22Rv1 (cell line): ENCODE results near the gene MAP2K7.
A peak's percentile ranks its signal among the peaks of the same experiment; 100 is the strongest.

Experiments
- H3K27ac ChIP-seq: fragments of 450-650 bp; 2 replicates; pipeline ENCODE4 v1.5.1; 2017
- CTCF ChIP-seq: fragments of 450-650 bp; IDR thresholded peaks from 2 replicates; pipeline ENCODE4 v1.5.1; 2017; ENCODE audit warnings: mild to moderate bottlenecking
- ZFX ChIP-seq: fragments of 450-650 bp; IDR thresholded peaks from 2 replicates; pipeline ENCODE4 v1.6.1; 2017; ENCODE audit warnings: antibody characterized with exemption, borderline replicate concordance

Gene MAP2K7

DNA sequence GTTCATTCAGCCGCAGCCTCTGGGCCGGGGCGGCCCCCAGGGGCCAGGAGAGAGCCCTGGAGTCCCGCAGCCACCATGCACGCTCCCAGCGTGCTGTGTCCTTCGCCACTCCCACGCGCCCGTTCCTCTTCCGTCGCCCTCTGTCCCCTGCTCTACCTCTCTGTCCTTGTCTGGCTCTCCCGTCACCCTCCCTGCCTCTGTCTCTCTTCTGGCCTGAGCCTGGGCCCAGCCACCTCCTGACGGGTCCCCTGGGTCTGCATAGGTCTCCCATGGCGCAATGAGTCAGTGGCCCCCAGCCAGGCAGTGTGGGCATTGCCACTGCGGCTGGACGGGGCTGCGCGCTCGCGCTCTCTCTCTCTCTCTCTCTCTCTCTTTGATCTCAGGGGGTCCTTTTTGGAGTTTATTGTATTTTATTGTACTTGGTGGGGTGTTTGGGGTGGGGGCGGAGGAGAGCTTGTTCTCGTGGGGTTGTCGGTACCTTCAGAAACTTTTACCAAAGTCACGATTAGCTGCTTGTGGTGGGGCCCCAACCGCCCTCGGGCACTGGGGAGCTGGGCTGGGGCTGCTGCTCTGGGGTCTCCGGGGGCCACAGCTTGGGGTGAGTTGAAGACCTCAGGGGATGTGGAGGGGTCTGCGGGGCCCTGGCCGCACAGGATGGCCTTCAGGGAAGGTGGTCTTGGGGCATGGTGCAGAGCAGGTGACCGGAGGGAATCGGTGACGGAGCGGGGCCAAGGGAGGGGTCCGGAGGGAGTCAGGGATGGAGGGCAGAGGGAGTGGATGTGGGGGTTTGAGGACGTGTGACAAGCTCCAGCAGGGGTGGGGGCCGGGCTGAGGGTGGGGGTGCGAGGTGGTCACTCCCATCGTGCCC lies 9.3 kb downstream of the MAP2K7 start:
- peak overlapping the region; percentile 97; the same call in 1 of the 2 replicates for H3K27ac ChIP-seq
- TF ChIP-seq ZFX (no peak), CTCF (no peak)

DNA sequence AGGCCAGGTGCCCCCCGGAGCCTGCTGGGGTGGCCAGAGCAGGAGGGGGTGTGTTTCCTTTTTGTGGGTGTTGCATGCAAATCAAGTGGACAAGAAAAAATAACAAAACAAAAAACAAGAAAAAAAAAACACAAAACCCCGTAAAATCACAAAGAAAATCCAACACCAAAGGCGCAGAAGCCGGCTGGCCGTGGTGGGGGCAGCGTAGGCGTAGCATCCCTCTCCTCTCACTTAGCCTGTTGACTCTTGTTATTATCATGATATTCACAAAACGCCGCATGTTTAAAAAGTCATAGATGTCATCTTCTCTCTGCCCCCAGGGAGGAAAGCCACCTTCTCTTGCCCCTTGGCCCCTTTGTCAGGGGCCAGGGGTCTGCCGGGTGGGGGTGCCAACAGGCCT lies 10.0 kb downstream of the MAP2K7 start:
- TF ChIP-seq CTCF (no peak), ZFX (no peak)
- H3K27ac ChIP-seq: peak overlapping the region; percentile 97

DNA sequence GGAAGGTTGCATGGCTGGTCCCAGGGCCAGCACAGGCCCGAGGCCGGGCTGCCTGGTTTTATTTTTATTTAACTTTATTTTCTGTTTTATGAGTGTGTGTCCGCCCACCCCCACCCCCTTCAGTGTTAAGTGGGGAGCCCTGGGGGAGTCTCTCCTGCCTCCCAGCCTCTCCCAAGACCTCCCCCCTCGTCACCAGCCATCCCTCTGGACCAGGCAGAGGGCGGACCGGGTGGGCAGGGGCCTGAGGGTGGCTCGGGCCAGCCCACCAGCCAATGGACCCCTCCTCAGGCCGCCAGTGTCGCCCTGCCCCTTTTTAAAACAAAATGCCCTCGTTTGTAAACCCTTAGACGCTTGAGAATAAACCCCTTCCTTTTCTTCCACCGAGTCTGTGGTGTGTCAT lies 10.4 kb downstream of the MAP2K7 start:
- peak overlapping the region; percentile 97 for H3K27ac ChIP-seq
- no peak for TF ChIP-seq CTCF
- TF ChIP-seq ZFX: no peak

DNA sequence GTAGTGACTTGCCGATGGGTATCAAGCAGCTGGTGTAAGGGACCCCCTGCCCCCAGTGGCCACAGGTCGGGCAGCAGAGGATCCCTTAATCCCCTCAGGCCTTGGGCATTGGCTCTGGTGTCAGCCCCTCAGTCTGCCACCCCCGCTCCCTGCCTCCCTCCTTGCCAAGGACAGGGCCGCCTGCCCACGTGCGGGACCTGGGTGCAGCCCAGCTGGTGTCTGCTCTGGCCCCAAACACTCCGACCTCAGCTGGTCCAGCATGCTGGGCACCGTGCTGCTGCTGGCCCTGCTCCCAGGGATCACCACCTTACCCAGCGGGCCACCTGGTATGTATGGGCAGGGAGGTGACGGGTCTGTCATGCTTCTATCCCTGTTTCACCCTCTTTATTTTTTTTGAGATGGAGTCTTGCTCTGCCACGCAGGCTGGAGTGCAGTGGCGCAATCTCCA lies 10.9 kb downstream of the MAP2K7 start, which contains the start of gene TGFBR3L:
TGFBR3L (plus strand) TSS at position 233 of the 448 bp plus-strand sequence.
- TF ChIP-seq ZFX: no peak
- no peak for TF ChIP-seq CTCF

GRCh38 chr19:7915250-7916102 lies 11.8 kb downstream of the MAP2K7 start:
- peak overlapping the region; percentile 97 for H3K27ac ChIP-seq
- TF ChIP-seq ZFX: no peak
- TF ChIP-seq CTCF: no peak

More for the DNA sequence above, 10.9 kb downstream of the MAP2K7 start, which contains the start of gene TGFBR3L:
- H3K27ac ChIP-seq: peak within 1 kb of the TSS; percentile 97

DNA sequence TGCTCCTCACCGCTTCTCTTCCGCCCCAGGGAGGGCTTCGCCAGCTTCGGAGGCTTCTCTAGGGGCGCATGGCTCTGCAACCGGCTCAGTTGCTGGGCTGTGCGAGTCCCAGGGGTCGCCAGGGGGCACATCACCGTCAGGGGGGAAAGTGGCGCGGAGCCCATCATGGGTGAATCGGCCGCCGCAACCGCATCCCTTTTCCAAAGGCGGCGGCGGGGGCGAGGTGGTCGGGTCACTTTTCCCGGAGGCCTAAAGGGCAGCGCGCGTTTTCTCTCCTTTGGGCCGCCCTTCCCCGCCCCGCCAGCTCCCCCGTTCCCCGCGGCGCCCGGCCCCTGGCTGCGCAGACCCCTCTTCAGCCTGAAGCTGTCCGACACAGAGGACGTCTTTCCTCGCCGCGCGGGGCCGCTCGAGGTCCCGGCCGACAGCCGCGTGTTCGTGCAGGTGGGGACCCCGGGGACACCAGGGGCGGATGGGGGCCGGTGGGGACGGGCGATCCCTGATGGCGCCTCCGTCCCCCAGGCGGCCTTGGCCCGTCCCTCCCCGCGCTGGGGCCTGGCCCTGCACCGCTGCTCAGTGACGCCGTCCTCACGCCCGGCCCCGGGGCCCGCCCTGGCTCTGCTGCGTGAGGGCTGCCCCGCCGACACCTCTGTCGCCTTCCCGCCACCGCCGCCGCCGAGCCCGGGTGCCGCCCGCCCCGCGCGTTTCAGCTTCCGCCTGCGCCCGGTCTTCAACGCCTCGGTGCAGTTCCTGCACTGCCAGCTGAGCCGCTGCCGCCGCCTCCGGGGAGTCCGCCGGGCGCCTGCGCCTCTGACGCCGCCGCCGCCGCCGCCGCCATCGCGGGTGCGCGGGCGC lies 12.7 kb downstream of the MAP2K7 start:
- TF ChIP-seq ZFX (no peak), CTCF (peak; percentile 32)
- peak overlapping the region; percentile 97 for H3K27ac ChIP-seq
